Measurements from ENCODE around the gene NCOA3. TPM values are rescaled to one million over a fixed set of nuclear protein-coding genes. Genes with fewer than 3 reads are reported as not detected.

The NCOA3 gene
- 40.8 TPM for total RNA-seq

DNA sequence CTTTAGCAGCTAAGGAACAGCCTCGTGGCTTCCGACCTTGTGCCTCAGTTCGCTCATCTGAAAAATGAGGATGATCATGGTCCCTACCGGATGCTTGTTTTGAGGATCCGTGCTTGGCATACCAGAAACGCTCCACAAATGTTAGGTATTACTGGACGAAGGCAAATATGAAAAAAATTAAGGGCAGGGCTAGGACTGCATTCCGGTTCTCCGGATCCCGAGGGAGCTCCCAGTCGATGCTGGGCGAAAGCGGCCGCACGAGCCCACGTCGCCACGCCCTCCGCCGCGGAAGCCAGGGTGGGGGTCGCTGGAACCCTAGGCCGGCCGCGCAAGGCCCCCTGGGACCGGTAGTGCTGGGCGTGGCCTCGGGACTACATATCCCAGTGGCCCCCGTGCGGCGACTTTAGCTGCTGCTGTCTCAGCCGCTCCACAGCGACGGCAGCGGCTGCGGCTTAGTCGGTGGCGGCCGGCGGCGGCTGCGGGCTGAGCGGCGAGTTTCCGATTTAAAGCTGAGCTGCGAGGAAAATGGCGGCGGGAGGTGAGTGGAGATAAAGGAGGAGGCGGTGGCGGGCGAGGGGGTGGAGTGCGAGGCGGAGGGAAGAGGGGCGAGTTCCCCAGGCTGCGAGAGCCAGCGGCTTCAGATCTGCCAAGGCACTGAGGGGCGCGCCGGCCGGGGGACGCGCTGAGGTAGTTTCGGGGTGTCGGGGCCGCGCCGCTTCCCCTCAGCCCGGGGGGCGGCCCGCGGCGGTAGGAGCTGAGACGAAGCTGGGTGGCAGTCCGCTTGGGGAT is at the start of gene NCOA3:
NCOA3 (plus strand) TSS at position 406 of the 789 bp plus-strand sequence. CDS start 120,361 bp downstream, outside the sequence.

Small RNAs within 50 kb of the gene (small RNA-seq; reads per million reads assigned to genes)
- gene RNU6-497P (not detected), gene RNU6-563P (not detected)

Other genes starting within 250 kb of the NCOA3 start
- 42.0 TPM for gene ZMYND8, start 145.2 kb upstream of the NCOA3 start, total RNA-seq

Data from diencephalon (tissue), 1 donor.